ENCODE results near the gene AUP1. TPM values are rescaled to one million over a fixed set of nuclear protein-coding genes. Genes with fewer than 3 reads are reported as not detected.

The AUP1 gene
- total and polyA plus RNA-seq, 9 of the 15 experiments (the other 6 are each of a cell fraction or from before 2014, with no cell fraction given) = 70.7 to 245 (median 165) TPM

GRCh38 chr2:74538881-74539339, 9.4 kb upstream of the AUP1 start:
- POLR2A ChIA-PET = interaction anchor here (1.0 to 4.3 kb wide), 2 partner anchors 9 to 35 kb away, joined by 3 to 25 read pairs; partner anchors contain the start of genes AUP1 and HTRA2
- DNase-seq (ENCODE audit: extremely low read depth in 1 of 4, low spot score in 3 of 4) = no peak
- Histone ChIP-seq H3K9ac (ENCODE audit: insufficient read depth in 1 of 2, low read depth in 2 of 2, low read length in 2 of 2) (peak overlapping the region in 1 of 2 experiments; percentile 12; a peak in 1 of 4 replicates), H3K4me1 (replicated peaks in 1 of 2; ENCODE audit: control insufficient read depth in 2 of 2, insufficient read depth in 2 of 2, low read length in 2 of 2) (peaks cover 5 to 23% of the 10 kb centered on the region in 2 experiments; a peak in 4 of 5 replicates), H3K79me2 (ENCODE audit: control insufficient read depth, insufficient read depth, low read length) (no peaks in the 10 kb centered on the region), H3K36me3 (ENCODE audit: control insufficient read depth, insufficient read depth, low read length) (no peaks in the 10 kb centered on the region), H3K4me3 (no peak overlapping the region), H3K27ac (ENCODE audit: extremely low read depth, low read depth, low read length) (no peak overlapping the region), H3K9me1 (ENCODE audit: control insufficient read depth, insufficient read depth, low read length) (no peaks in the 10 kb centered on the region), H2AFZ (ENCODE audit: low read depth, low read length) (no peak overlapping the region), H4K20me1 (replicated peaks; ENCODE audit: control insufficient read depth, insufficient read depth, low read length) (no peaks in the 10 kb centered on the region), H3K4me2 (ENCODE audit: insufficient read depth, low read length) (no peak overlapping the region), H3K27me3 (ENCODE audit: control insufficient read depth in 2 of 2, insufficient read depth in 2 of 2, low read length in 2 of 2) (no peaks in the 10 kb centered on the region), H3K9me3 (replicated peaks; ENCODE audit: control insufficient read depth, insufficient read depth, low read depth, low read length) (no peaks in the 10 kb centered on the region)
- CTCF ChIA-PET (ENCODE audit: low intra/inter-chr PET ratio) = no interaction called here
- intact Hi-C loops (cut with micrococcal nuclease) = no loop called here
- BruUV-seq (replicated peaks) = no TSS peak
- FAIRE-seq = no peak
- no peak for ATAC-seq
- WGBS (ENCODE audit: insufficient coverage, low coverage, missing lambda C conversion rate) = 29% methylated on average over 6 of the region's 7 CpGs
- in situ Hi-C loops (cut with MboI) = no loop called here
- TF ChIP-seq CEBPB (tag; IDR thresholded peaks at IDR 0.05) (peak; percentile 88), ADNP (tag; IDR thresholded peaks at IDR 0.05) (no peak), MXD1 (CRISPR knock-in tag; IDR thresholded peaks at IDR 0.05; ENCODE audit: borderline replicate concordance, poor library complexity, severe bottlenecking) (no peak), ZNF76 (CRISPR knock-in tag; IDR thresholded peaks at IDR 0.05; ENCODE audit: borderline replicate concordance) (no peak), ZBTB17 (CRISPR knock-in tag; IDR thresholded peaks at IDR 0.05) (no peak), CEBPG (CRISPR knock-in tag; IDR thresholded peaks at IDR 0.05) (no peak), CEBPG (tag; conservative IDR thresholded peaks at IDR 0.05 in 1 of 2, IDR thresholded peaks at IDR 0.05 in 1 of 2) (peak; percentile 12 to 37; a peak in 1 of 4 replicates), VEZF1 (CRISPR knock-in tag; IDR thresholded peaks at IDR 0.05) (no peak), RBM14 (IDR thresholded peaks at IDR 0.05; ENCODE audit: borderline replicate concordance, insufficient read depth, low read depth, low read length) (no peak), ELF1 (tag; IDR thresholded peaks at IDR 0.05) (no peak)
- TF ChIP-seq, protein P1, sequence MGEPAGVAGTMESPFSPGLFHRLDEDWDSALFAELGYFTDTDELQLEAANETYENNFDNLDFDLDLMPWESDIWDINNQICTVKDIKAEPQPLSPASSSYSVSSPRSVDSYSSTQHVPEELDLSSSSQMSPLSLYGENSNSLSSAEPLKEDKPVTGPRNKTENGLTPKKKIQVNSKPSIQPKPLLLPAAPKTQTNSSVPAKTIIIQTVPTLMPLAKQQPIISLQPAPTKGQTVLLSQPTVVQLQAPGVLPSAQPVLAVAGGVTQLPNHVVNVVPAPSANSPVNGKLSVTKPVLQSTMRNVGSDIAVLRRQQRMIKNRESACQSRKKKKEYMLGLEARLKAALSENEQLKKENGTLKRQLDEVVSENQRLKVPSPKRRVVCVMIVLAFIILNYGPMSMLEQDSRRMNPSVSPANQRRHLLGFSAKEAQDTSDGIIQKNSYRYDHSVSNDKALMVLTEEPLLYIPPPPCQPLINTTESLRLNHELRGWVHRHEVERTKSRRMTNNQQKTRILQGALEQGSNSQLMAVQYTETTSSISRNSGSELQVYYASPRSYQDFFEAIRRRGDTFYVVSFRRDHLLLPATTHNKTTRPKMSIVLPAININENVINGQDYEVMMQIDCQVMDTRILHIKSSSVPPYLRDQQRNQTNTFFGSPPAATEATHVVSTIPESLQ (CRISPR knock-in tag; IDR thresholded peaks at IDR 0.05) = no peak
- TF ChIP-seq, protein P2, sequence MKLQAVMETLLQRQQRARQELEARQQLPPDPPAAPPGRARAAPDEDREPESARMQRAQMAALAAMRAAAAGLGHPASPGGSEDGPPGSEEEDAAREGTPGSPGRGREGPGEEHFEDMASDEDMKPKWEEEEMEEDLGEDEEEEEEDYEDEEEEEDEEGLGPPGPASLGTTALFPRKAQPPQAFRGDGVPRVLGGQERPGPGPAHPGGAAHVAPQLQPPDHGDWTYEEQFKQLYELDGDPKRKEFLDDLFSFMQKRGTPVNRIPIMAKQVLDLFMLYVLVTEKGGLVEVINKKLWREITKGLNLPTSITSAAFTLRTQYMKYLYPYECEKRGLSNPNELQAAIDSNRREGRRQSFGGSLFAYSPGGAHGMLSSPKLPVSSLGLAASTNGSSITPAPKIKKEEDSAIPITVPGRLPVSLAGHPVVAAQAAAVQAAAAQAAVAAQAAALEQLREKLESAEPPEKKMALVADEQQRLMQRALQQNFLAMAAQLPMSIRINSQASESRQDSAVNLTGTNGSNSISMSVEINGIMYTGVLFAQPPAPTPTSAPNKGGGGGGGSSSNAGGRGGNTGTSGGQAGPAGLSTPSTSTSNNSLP (IDR thresholded peaks at IDR 0.05; ENCODE audit: borderline replicate concordance, low read depth, low read length) = no peak

Data from K562 (cell line).